GM20431 (cell line): ENCODE results near the gene TNFAIP8.
"Not testable (repeated sequence)": the region's sequence is repeated elsewhere in the genome, so short reads cannot be mapped to it uniquely, and the experiment has no call there.

ENCODE experiments used
- in situ Hi-C: fragments of 300-500 bp; cut with MseI, MboI; formaldehyde crosslinking; loops from one replicate; pipeline ENCODE4 v1.15.0; 2020; ENCODE audit warnings: low sequenced_read_pairs; ENCODE audit not compliant: unreplicated experiment

The TNFAIP8 gene

DNA sequence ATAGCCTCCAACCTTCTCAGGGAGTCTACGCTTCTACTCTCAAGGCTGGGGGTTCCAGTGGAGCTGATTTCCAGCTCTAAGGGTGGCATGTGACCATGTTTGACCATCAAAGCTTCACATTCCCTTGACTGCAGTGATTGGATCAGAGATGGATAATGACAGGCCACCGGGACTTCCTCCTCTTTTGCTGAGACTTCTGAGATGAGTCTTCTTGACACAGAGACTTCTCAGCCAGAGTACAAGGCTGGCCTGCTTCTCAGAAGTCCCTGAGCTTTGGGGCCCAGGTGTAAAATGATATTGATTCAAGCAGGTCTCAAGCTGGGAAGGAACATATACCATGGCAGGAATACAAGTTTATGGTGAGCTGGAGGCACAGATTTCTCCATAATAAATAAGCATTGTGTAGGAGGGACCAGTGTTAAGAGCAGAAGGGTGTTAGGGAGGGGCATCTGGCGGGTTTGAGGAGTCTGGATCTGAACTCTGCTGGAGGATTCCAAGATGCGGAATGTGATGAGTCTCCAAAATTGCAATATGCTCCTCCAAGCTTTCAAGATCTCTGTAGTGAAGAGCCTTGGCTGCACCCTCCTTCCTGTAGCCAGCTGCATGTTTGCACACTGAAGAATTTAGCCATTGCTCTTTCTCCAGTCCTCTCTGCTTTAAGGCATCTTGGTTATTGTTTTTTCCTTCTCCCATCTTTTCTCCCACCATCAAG is 54.8 kb downstream of the TNFAIP8 start:
- in situ Hi-C loops, result loop anchor here (25.0 kb wide), 2 partner anchors 98 to 398 kb away; no protein-coding TSS in a partner anchor

- in situ Hi-C loops, result loop anchor here (25.0 kb wide), 2 partner anchors 99 to 399 kb away; no protein-coding TSS in a partner anchor
Observed at GRCh38 chr5:119411361-119412278, 55.8 kb downstream of the TNFAIP8 start.

DNA sequence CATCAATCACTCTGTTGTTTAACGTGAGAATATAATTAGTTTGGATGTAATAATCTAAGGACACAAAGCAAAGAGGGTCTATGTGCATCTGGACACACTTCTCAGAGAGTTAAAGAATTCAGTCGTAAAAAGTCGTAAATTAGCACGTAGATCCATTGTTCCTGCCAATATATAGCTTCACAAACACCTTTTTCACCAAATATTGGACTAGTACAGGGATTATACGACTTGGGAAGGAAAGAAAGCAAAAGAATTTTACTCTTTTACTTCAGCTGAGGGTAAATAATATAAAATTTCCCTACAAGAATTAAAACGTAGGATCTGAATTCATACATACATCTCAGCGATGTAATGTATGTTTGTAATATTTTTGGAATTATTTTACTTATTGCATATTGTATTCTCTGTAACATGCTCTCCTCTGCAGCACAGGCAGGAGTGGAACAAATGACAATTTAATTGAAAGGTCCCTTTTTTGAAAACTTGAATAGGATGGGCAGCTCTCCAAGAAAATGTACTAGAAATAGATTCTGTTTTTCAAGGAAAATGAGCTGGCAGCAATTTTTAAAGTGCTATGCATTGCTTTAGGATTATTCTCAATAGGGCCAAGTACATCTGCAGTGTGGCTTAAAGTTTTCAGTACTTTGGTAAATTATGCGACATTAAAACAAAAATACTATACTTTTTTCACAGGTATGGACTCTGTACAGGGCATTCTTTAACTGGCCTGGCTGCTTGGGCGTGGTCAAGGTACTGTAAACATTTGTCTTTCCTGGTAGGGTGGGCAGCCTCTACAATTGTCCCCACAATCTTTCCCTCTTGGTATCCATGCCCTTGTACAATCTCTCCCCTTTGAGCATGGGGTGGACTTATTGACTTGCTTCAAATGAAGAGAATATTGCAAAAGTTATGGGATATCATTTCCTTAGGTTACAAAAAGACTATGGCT is 56.7 kb downstream of the TNFAIP8 start:
- in situ Hi-C loops, result loop anchor here (25.0 kb wide), 2 partner anchors 100 to 400 kb away; no protein-coding TSS in a partner anchor

DNA sequence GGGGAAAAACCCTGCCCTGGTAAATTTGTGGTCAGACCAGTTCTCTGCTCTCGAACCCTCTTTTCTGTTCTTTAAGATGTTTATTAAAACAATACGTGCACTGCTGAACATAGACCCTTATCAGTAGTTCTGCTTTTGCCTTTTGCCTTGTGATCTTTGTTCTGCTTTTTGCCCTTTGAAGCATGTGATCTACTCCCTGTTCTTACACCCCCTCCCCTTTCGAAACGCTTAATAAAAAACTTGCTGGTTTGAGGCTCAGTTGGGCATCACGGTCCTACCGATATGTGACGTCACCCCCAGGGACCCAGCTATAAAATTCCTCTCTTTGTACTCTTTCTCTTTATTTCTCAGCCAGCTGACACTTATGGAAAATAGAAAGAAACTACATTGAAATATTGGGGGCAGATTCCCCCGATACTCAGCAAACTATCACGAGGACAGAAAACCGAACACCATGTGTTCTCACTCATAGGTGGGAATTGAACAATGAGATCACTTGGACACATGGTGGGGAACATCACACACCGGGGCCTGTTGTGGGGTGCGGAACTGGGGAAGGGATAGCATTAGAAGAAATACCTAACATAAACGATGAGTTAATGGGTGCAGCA is 58.4 kb downstream of the TNFAIP8 start:
- in situ Hi-C loops, result loop anchor here (25.0 kb wide), 2 partner anchors 102 to 402 kb away; no protein-coding TSS in a partner anchor

- in situ Hi-C loops, result loop anchor here (25.0 kb wide), 2 partner anchors 106 to 406 kb away; no protein-coding TSS in a partner anchor
Observed at GRCh38 chr5:119417891-119418605, 62.2 kb downstream of the TNFAIP8 start.

DNA sequence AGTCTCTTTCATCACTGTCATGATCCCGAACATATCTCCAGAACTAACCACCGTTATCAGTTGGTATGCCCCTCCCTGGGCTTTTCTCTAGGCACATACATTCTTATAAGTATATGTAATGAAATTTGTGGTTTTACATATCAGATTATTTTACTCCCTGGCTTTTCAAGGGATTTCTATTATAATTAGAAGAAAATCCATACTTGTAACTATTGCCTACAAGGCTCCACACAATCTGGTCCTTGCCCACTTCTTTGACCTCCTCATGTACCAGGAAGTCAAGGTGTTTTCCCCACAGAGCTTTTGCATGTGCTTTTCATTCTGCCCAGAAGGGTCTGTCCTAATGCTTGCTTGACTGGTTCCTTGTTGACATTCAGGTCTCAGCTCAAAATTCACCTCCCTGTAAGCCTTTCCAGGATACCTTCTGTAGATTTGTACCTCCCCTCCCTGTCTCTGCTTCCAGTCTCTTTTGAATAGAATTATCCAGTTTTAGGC is 62.8 kb downstream of the TNFAIP8 start:
- in situ Hi-C loops, result loop anchor here (25.0 kb wide), 2 partner anchors 106 to 406 kb away; no protein-coding TSS in a partner anchor

GRCh38 chr5:119420169-119420568 is 64.3 kb downstream of the TNFAIP8 start:
- in situ Hi-C loops, result loop anchor here (25.0 kb wide), 2 partner anchors 108 to 408 kb away; no protein-coding TSS in a partner anchor

DNA sequence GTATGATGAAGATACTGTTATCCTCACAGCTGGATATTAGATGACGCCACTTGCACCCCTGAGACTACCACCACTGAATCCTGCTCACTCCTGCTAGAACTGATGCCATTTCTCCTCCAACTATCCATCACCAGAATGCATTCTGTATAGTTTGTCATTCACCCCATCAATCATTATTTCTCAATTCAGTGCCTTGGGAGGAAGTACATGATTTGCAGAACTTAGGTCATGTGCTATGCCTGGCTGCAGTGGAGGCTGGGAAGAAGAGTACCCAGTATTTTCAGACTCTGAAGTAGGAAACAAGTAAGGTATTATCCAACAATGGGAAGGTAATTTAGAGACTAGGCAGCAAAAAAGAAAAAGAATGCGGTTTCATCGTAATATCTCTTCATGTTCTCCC is 70.2 kb downstream of the TNFAIP8 start:
- in situ Hi-C loops, result no loop called here

DNA sequence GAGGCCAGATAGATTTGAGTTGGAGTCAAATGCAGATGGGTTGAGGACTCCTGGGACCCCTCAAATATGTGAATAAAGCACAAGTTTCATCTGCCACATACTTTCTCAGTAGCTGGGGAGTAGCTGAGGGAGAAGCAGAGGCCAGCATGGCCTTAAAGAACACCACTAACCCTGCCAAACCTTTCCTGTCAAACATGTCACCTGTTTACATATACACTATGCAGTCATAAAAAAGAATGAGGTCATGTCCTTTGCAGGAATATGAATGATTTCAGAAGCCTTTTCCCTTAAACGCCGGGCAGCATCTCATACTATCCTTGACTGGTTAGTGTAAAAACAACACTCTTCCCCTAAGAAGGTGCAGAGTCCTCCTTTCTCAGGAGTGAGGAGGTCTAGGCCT is 71.2 kb downstream of the TNFAIP8 start:
- in situ Hi-C loops, result no loop called here

DNA sequence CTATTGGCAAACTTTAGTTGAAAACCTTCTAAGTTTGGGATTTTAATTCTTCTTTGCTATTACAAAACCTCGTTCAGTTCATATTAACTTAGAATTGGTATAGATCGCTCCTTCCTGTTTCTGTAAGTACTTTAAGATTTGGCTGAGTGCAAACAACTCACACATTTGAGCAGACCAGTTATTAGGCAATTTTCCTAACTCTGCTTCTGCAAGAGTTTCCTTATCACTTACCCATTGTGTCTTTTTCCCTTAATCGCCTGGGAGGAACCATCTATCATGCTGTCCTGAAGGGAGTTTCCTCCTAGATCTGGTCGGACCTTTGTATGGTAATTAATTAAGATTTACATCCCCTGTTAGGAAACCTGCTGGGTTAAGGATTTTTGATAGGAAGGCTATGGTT is 71.8 kb downstream of the TNFAIP8 start:
- in situ Hi-C loops, result not testable (repeated sequence)

GRCh38 chr5:119428166-119428565 is 72.3 kb downstream of the TNFAIP8 start:
- in situ Hi-C loops, result not testable (repeated sequence)

DNA sequence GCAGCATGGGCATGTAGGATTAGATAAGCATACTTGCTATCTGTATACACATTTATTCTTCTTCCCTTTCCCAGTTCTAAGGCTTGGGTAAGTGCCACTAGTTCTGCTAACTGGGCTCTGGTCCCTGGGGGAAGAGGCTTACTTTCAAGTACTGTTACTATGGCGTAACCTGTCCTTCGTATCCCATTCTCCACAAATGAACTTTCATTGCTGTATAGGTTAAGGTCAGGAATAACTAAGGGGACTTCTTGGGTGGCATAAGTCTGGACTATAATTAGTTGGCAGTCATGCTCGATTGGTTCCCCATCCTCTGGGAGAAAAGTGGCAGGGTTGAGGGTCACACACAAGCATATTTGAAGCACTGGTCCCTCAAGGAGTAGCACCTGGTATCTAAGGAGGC is 72.8 kb downstream of the TNFAIP8 start:
- in situ Hi-C loops, result not testable (repeated sequence)

GRCh38 chr5:119432674-119433237 is 76.9 kb downstream of the TNFAIP8 start:
- in situ Hi-C loops, result not testable (repeated sequence)

GRCh38 chr5:119435436-119436132 is 79.8 kb downstream of the TNFAIP8 start:
- in situ Hi-C loops, result no loop called here

- in situ Hi-C loops, result not testable (repeated sequence)
Observed at GRCh38 chr5:119437785-119438586, 82.2 kb downstream of the TNFAIP8 start.

GRCh38 chr5:119438587-119438917 is 82.7 kb downstream of the TNFAIP8 start:
- in situ Hi-C loops, result not testable (repeated sequence)

DNA sequence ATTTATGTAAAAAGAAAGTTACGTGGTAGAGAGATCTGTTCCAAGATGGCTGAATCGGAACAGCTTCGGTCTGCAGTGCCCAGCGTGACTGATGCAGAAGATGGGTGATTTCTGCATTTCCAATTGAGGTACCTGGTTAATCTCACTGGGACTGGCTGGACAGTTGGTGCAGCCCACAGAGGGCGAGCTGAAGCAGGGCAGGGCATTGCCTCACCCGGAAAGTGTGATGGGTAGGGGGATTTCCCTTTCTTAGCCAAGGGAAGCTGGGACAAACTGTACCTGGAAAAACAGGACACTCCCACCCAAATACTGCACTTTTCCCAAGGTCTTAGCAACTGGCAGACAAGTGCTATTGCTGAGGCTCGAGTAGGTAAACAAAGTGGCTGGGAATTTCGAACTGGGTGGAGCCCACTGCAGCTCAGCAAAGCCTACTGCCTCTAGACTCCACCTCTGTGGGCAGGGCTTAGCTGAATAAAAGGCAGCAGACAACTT is 83.4 kb downstream of the TNFAIP8 start:
- in situ Hi-C loops, result no loop called here
